Measurements from ENCODE around the gene ATP2B1. TPM values are rescaled to one million over a fixed set of nuclear protein-coding genes. Genes with fewer than 3 reads are reported as not detected.

ATP2B1 gene
- total and polyA plus RNA-seq, 2 donors (not counting 3 experiments of a cell fraction or from before 2014, with no cell fraction given), result 6.4 to 28.0 TPM

GRCh38 chr12:89650239-89650638, 58.4 kb downstream of the ATP2B1 start:
- dilution Hi-C loops (cut with MboI; ENCODE audit: extremely low pct_ligation_motif_present, low sequenced_read_pairs) (no loop called here), intact Hi-C loops (cut with micrococcal nuclease) (no loop called here)
- Histone ChIP-seq H3K36me3 (ENCODE audit: control insufficient read depth in 2 of 2, extremely low read depth in 1 of 2, insufficient read depth in 2 of 2, low read length in 2 of 2) (no peaks in the 10 kb centered on the region), H3K9ac (replicated peaks; ENCODE audit: extremely low read depth, insufficient read depth, low read length) (no peak overlapping the region), H3K4me2 (ENCODE audit: insufficient read depth, low read length) (no peak overlapping the region), H3K4me1 (ENCODE audit: control insufficient read depth, extremely low read depth, insufficient read depth, low read length) (no peaks in the 10 kb centered on the region), H3K79me2 (ENCODE audit: control insufficient read depth, insufficient read depth, low read length) (no peaks in the 10 kb centered on the region), H3K9me3 (replicated peaks; ENCODE audit: control insufficient read depth, insufficient read depth, low read length) (no peaks in the 10 kb centered on the region), H3K4me3 (replicated peaks in 1 of 3; ENCODE audit: insufficient read depth in 1 of 3, low read depth in 1 of 3, low read length in 3 of 3) (no peak overlapping the region), H3K9me1 (replicated peaks; ENCODE audit: control insufficient read depth, extremely low read depth, insufficient read depth, low read length) (no peaks in the 10 kb centered on the region), H3K27me3 (ENCODE audit: control insufficient read depth in 2 of 2, insufficient read depth in 2 of 2, low read length in 2 of 2) (no peaks in the 10 kb centered on the region), H3K27ac (ENCODE audit: insufficient read depth, low read depth, low read length) (no peak overlapping the region), H2AFZ (ENCODE audit: low read depth, low read length) (no peak overlapping the region), H4K20me1 (replicated peaks; ENCODE audit: control insufficient read depth, extremely low read depth, insufficient read depth, low read length) (no peaks in the 10 kb centered on the region)
- DNase-seq (ENCODE audit: low read depth, low spot score) (no peak), FAIRE-seq (no peak)
- CTCF ChIA-PET, result no interaction called here
- no peak for TF ChIP-seq JUN (IDR thresholded peaks at IDR 0.05; ENCODE audit: borderline replicate concordance, insufficient read depth, insufficient read length, low read depth)
- TF ChIP-seq MYC (IDR thresholded peaks at IDR 0.05; ENCODE audit: low read depth, low read length), result no peak
- TF ChIP-seq EZH2 (IDR thresholded peaks at IDR 0.05; ENCODE audit: borderline replicate concordance, low read depth, low read length, severe bottlenecking), result no peak
- TF ChIP-seq POLR2AphosphoS5 (IDR thresholded peaks at IDR 0.05; ENCODE audit: insufficient read depth, low read depth, low read length), result no peak
- TF ChIP-seq POLR2A (IDR thresholded peaks at IDR 0.05; ENCODE audit: low read depth, low read length), result no peak
- no peak for TF ChIP-seq FOS (IDR thresholded peaks at IDR 0.05; ENCODE audit: borderline replicate concordance, insufficient read depth, low read length)
- no peak for TF ChIP-seq CTCF (IDR thresholded peaks at IDR 0.05; ENCODE audit: extremely low read depth in 1 of 2, insufficient read depth in 1 of 2, low read depth in 1 of 2, low read length in 2 of 2)
- TF ChIP-seq GATA2 (IDR thresholded peaks at IDR 0.05; ENCODE audit: insufficient read depth, insufficient read length, low read depth, low read length), result no peak
- no peak for TF ChIP-seq MAX (IDR thresholded peaks at IDR 0.05; ENCODE audit: insufficient read depth, insufficient read length)
- BruUV-seq (replicated peaks), result no TSS peak
- POLR2A ChIA-PET, result no interaction called here

Measured in endothelial cell of umbilical vein (primary cell).